HepG2 (cell line): ENCODE data around the gene UTP4. TPM values are rescaled to one million over a fixed set of nuclear protein-coding genes. Genes with fewer than 3 reads are reported as not detected.

Source experiments
- ATAC-seq: fragments of 200-7000 bp; cut with Tn5 transposase; 3 replicates; pipeline ENCODE4 v1.9.1; 2020; ENCODE audit warnings: mild to moderate bottlenecking, moderate library complexity
- BruUV-seq: library from RNA; stranded (reverse); fragments of 400-500 nt; replicated peaks from 2 replicates; lab custom pipeline; 2021; lab: Mats Ljungman, UMichigan
- CTCF ChIA-PET: fragments of 300-600 bp; formaldehyde crosslinking; extraction: SDS; loops from one replicate; lab custom pipeline; 2021; ENCODE audit warnings: low total read pairs, inconsistent platforms, low intra/inter-chr PET ratio; lab: Yijun Ruan, JAX
- POLR2A ChIA-PET: fragments of 350-600 bp; sonication (Branson Sonifier 250); formaldehyde crosslinking; loops from one replicate; lab custom pipeline; 2020; ENCODE audit warnings: antibody characterized with exemption, inconsistent platforms; lab: Yijun Ruan, JAX
- DNase-seq: peaks from one replicate; pipeline ENCODE4 v3.0.0-alpha.2; 2015; ENCODE audit warnings: low spot score
- FAIRE-seq: peaks from 3 replicates; lab custom pipeline; 2011; peaks lifted over from hg19 to GRCh38; lab: Jason Lieb, UNC
- H2AFZ ChIP-seq: one replicate; pipeline ENCODE4 v1.6.1; 2011; ENCODE audit warnings: low read length, inconsistent platforms
- H3K27ac ChIP-seq: fragments of 300-600 bp; 3 replicates; pipeline ENCODE4 v1.8.0; 2011; ENCODE audit warnings: mixed run types, mild to moderate bottlenecking, mixed read lengths, low read length, inconsistent platforms; ENCODE audit not compliant: insufficient read depth; ENCODE audit errors: extremely low read length
- H3K27me3 ChIP-seq, 2 experiments: fragments of 200-600 bp in 1 of 2; 2 replicates in 1 of 2; 3 replicates in 1 of 2; pipeline versions ENCODE4 v1.6.0 to v1.8.0; 2011; ENCODE audit warnings: low read length in 2 of 2, mild to moderate bottlenecking in 2 of 2, moderate library complexity in 2 of 2, inconsistent platforms in 1 of 2; ENCODE audit not compliant: insufficient read depth in 2 of 2, control insufficient read depth in 1 of 2
- H3K36me3 ChIP-seq, 2 experiments: fragments of 200-600 bp in 1 of 2; replicated peaks in 1 of 2; 2 replicates in 1 of 2; 3 replicates in 1 of 2; pipeline versions ENCODE4 v1.5.1 to v1.8.0; 2011; ENCODE audit warnings: low read length in 2 of 2, inconsistent platforms in 1 of 2; ENCODE audit not compliant: insufficient read depth in 2 of 2, control insufficient read depth in 1 of 2
- H3K4me1 ChIP-seq: 2 replicates; pipeline ENCODE4 v1.5.1; 2012; ENCODE audit warnings: low read length, inconsistent platforms; ENCODE audit not compliant: insufficient read depth
- H3K4me2 ChIP-seq: 2 replicates; pipeline ENCODE4 v1.6.0; 2011; ENCODE audit warnings: low read depth, low read length, inconsistent platforms
- H3K4me3 ChIP-seq, 3 experiments: fragments of 200-600 bp in 1 of 3; sonication (generic), shearing (Covaris generic) in 1 of 3; replicated peaks in 1 of 3; 2 replicates each; pipeline ENCODE4 v1.5.1; 2011 to 2016; ENCODE audit warnings: low read length in 3 of 3, inconsistent platforms in 2 of 3, low read depth in 2 of 3, mild to moderate bottlenecking in 2 of 3, control low read depth in 1 of 3, mixed read lengths in 1 of 3; ENCODE audit not compliant: insufficient read depth in 1 of 3
- H3K79me2 ChIP-seq: one replicate; pipeline ENCODE4 v1.6.1; 2011; ENCODE audit warnings: low read length, inconsistent platforms; ENCODE audit not compliant: insufficient read depth
- H3K9ac ChIP-seq: 2 replicates; pipeline ENCODE4 v1.6.0; 2011; ENCODE audit warnings: mild to moderate bottlenecking, low read depth, low read length, inconsistent platforms; ENCODE audit not compliant: insufficient read depth
- H3K9me3 ChIP-seq: 2 replicates; pipeline ENCODE4 v1.5.1; 2012; ENCODE audit warnings: mild to moderate bottlenecking, low read length
- H4K20me1 ChIP-seq: 2 replicates; pipeline ENCODE4 v1.6.0; 2011; ENCODE audit warnings: inconsistent platforms, mild to moderate bottlenecking, low read length, moderate library complexity; ENCODE audit not compliant: insufficient read depth
- KDM2A ChIP-seq: sonication (generic); formaldehyde crosslinking; IDR thresholded peaks from 2 replicates; pipeline ENCODE4 v1.4.0; 2020; ENCODE audit warnings: low read depth, missing genetic modification reagents, borderline replicate concordance
- MED13 ChIP-seq: sonication (generic); formaldehyde crosslinking; IDR thresholded peaks from 2 replicates; pipeline ENCODE4 v1.5.0; 2020; ENCODE audit warnings: missing genetic modification reagents
- MTF2 ChIP-seq: sonication (generic); formaldehyde crosslinking; IDR thresholded peaks from 2 replicates; pipeline ENCODE4 v1.5.0; 2020; ENCODE audit warnings: missing genetic modification reagents, borderline replicate concordance
- PITX1 ChIP-seq: sonication (generic); formaldehyde crosslinking; IDR thresholded peaks from 2 replicates; pipeline ENCODE4 v1.5.1; 2020; ENCODE audit warnings: mild to moderate bottlenecking, missing genetic modification reagents
- ZNF264 ChIP-seq: sonication (generic); formaldehyde crosslinking; IDR thresholded peaks from 2 replicates; pipeline ENCODE4 v1.4.0; 2020; ENCODE audit warnings: missing genetic modification reagents
- ZNF3 ChIP-seq: IDR thresholded peaks from 2 replicates; pipeline ENCODE4 v1.7.0; 2017; ENCODE audit warnings: inconsistent platforms
- ZNF468 ChIP-seq: sonication (generic); formaldehyde crosslinking; IDR thresholded peaks from 2 replicates; pipeline ENCODE4 v1.8.0; 2022; ENCODE audit warnings: mild to moderate bottlenecking, moderate library complexity, missing genetic modification reagents
- ZNF557 ChIP-seq: sonication (generic); formaldehyde crosslinking; IDR thresholded peaks from 2 replicates; pipeline ENCODE4 v1.4.0; 2020; ENCODE audit warnings: missing genetic modification reagents
- ZNF749 ChIP-seq: sonication (generic); formaldehyde crosslinking; IDR thresholded peaks from 2 replicates; pipeline ENCODE4 v1.8.0; 2022; ENCODE audit warnings: mild to moderate bottlenecking, missing genetic modification reagents, moderate library complexity, borderline replicate concordance
- WGBS: methylation state at CpG from one replicate; pipeline ENCODE4 v1.1.6; 2017; ENCODE audit warnings: low lambda C conversion rate; 5-methylcytosine and 5-hydroxymethylcytosine counted together
- in situ Hi-C: cut with HindIII; loops from 2 replicates; pipeline ENCODE4 v1.10.0; 2017; ENCODE audit warnings: low pct_unique_long_range_greater_than_20kb; ENCODE audit not compliant: extremely low pct_ligation_motif_present
- intact Hi-C: fragments of 100-400 bp; cut with micrococcal nuclease; formaldehyde crosslinking; loops from one replicate; pipeline ENCODE4 v1.10.0; 2022; ENCODE audit not compliant: unreplicated experiment
- polyA plus RNA-seq, 8 experiments: library from polyadenylated mRNA; depleted of rRNA in 3 of 8; stranded (reverse) in 7 of 8; unstranded in 1 of 8; fragments of >200 nt; fragmentation: Illumina TruSeq in 4 of 8; extraction: Trizol in 4 of 8; gene quantifications; 2 replicates each; pipeline versions ENCODE4 v1.2.1 to v1.2.3, GENCODE V29; 2011 to 2016; ENCODE audit warnings: low read depth in 4 of 8, missing spikeins in 1 of 8, mixed read lengths in 1 of 8; ENCODE audit not compliant: insufficient read depth in 1 of 8
- total RNA-seq, 5 experiments: library from RNA; depleted of rRNA; stranded (reverse); fragments of >200 nt; fragmentation: Illumina TruSeq; extraction: Trizol; gene quantifications; 2 replicates each; pipeline ENCODE4 v1.2.3, GENCODE V29; 2016; ENCODE audit warnings: low read depth in 1 of 5
- TF ChIP-seq, protein P1 (sequence below): sonication (generic); formaldehyde crosslinking; IDR thresholded peaks from 2 replicates; pipeline ENCODE4 v1.9.0; 2021; ENCODE audit warnings: mild to moderate bottlenecking, missing genetic modification reagents
- TF ChIP-seq, protein P2 (sequence below): sonication (generic); formaldehyde crosslinking; IDR thresholded peaks from 2 replicates; pipeline ENCODE4 v1.8.0; 2022; ENCODE audit warnings: missing genetic modification reagents, mild to moderate bottlenecking, inconsistent platforms, borderline replicate concordance
- TF ChIP-seq, protein P3 (sequence below): sonication (generic); formaldehyde crosslinking; IDR thresholded peaks from 2 replicates; pipeline ENCODE4 v1.5.0; 2020; ENCODE audit warnings: mild to moderate bottlenecking, missing genetic modification reagents

The UTP4 gene
- total and polyA plus RNA-seq, 2 of the 13 experiments (the other 11 are each of a cell fraction or from before 2014, with no cell fraction given), result 30.0 to 85.8 TPM

DNA sequence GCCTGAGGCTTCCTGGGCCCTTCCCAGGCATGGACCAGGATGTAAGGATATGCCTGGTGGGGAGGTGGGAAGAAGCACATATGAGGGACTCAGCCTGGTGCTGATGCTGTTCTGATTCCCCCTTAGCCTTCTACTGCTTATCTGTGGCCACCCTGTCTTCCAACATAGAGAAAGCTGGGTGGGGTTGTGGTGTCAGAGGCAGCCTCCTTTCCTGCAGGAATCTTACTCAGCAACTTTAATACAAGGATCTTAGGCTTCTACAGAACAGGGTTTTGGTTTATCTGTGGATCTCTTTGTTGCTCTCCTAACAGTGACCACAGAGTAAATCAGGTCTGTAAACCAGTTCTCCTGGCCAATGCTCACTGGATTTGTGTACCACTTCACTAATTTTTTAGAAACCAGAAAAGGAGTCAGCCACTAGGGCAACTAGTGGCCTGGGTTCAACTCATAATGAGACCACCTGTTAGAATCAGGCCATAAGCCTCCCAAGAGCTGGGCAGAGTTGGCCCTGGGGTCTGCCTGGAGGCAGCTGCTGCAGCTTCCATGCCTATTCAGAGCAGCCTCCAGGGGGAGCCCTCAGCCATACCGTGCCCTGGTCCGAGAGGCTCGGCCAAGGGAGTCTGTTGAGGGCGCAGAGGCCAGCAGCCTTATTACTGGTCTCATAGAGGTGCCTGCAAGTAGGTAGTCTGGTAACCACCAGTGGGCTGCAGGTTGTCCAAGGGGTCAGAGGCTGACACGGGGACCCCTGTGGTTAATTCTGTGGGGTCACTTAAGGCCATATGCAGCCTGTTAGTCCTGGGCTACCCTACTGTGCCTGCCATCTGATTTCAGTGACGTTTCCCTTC lies 19.9 kb upstream of the UTP4 start:
- in situ Hi-C loops (loop anchor here (25.0 kb wide), 1 partner anchor 400 kb away; no protein-coding TSS in a partner anchor), intact Hi-C loops (no loop called here)
- Histone ChIP-seq H3K9ac (no peak overlapping the region), H3K27me3 (no peaks in the 10 kb centered on the region), H3K4me3 (no peak overlapping the region), H3K4me1 (no peaks in the 10 kb centered on the region), H3K4me2 (no peak overlapping the region), H3K36me3 (peaks cover 0 to 9% of the 10 kb centered on the region in 2 experiments; a peak in 2 of 5 replicates), H3K27ac (no peak overlapping the region), H4K20me1 (no peaks in the 10 kb centered on the region), H3K79me2 (no peaks in the 10 kb centered on the region), H3K9me3 (no peaks in the 10 kb centered on the region), H2AFZ (no peak overlapping the region)
- peak; percentile 62 for DNase-seq
- ChIA-PET POLR2A (interaction anchor here (0.8 to 1.0 kb wide), 2 partner anchors 16 to 20 kb away, joined by 3 read pairs; partner anchors contain the start of gene UTP4), CTCF (interaction anchor here (0.7 to 1.2 kb wide), 3 partner anchors 11 to 265 kb away, joined by 4 read pairs; no protein-coding TSS in a partner anchor)
- 44% methylated on average over 5 of the region's 6 CpGs for WGBS
- BruUV-seq, result no TSS peak
- peak; percentile 72 for FAIRE-seq
- peak; percentile 96 for ATAC-seq
- TF ChIP-seq, protein P1, sequence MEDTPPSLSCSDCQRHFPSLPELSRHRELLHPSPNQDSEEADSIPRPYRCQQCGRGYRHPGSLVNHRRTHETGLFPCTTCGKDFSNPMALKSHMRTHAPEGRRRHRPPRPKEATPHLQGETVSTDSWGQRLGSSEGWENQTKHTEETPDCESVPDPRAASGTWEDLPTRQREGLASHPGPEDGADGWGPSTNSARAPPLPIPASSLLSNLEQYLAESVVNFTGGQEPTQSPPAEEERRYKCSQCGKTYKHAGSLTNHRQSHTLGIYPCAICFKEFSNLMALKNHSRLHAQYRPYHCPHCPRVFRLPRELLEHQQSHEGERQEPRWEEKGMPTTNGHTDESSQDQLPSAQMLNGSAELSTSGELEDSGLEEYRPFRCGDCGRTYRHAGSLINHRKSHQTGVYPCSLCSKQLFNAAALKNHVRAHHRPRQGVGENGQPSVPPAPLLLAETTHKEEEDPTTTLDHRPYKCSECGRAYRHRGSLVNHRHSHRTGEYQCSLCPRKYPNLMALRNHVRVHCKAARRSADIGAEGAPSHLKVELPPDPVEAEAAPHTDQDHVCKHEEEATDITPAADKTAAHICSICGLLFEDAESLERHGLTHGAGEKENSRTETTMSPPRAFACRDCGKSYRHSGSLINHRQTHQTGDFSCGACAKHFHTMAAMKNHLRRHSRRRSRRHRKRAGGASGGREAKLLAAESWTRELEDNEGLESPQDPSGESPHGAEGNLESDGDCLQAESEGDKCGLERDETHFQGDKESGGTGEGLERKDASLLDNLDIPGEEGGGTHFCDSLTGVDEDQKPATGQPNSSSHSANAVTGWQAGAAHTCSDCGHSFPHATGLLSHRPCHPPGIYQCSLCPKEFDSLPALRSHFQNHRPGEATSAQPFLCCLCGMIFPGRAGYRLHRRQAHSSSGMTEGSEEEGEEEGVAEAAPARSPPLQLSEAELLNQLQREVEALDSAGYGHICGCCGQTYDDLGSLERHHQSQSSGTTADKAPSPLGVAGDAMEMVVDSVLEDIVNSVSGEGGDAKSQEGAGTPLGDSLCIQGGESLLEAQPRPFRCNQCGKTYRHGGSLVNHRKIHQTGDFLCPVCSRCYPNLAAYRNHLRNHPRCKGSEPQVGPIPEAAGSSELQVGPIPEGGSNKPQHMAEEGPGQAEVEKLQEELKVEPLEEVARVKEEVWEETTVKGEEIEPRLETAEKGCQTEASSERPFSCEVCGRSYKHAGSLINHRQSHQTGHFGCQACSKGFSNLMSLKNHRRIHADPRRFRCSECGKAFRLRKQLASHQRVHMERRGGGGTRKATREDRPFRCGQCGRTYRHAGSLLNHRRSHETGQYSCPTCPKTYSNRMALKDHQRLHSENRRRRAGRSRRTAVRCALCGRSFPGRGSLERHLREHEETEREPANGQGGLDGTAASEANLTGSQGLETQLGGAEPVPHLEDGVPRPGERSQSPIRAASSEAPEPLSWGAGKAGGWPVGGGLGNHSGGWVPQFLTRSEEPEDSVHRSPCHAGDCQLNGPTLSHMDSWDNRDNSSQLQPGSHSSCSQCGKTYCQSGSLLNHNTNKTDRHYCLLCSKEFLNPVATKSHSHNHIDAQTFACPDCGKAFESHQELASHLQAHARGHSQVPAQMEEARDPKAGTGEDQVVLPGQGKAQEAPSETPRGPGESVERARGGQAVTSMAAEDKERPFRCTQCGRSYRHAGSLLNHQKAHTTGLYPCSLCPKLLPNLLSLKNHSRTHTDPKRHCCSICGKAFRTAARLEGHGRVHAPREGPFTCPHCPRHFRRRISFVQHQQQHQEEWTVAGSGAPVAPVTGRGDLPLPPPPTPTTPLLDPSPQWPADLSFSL (CRISPR knock-in tag), result no peak
- TF ChIP-seq ZNF3 (no peak), ZNF749 (CRISPR knock-in tag) (no peak), MTF2 (CRISPR knock-in tag) (no peak), KDM2A (CRISPR knock-in tag) (peak; percentile 61), ZNF264 (CRISPR knock-in tag) (no peak), ZNF468 (CRISPR knock-in tag) (no peak), MED13 (CRISPR knock-in tag) (no peak), PITX1 (CRISPR knock-in tag) (no peak), ZNF557 (CRISPR knock-in tag) (no peak)
- TF ChIP-seq, protein P2, sequence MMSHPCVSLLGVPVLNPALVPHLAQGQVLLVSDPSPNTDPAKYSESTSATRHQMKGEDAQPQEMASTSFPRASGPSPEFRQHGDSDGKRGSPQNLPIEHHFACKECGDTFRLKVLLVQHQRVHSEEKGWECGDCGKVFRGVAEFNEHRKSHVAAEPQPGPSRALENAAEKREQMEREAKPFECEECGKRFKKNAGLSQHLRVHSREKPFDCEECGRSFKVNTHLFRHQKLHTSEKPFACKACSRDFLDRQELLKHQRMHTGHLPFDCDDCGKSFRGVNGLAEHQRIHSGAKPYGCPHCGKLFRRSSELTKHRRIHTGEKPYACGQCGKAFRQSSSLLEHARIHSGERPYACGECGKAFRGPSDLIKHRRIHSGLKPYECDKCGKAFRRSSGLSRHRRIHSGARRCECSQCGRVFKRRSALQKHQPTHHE (CRISPR knock-in tag), result no peak
- TF ChIP-seq, protein P3, sequence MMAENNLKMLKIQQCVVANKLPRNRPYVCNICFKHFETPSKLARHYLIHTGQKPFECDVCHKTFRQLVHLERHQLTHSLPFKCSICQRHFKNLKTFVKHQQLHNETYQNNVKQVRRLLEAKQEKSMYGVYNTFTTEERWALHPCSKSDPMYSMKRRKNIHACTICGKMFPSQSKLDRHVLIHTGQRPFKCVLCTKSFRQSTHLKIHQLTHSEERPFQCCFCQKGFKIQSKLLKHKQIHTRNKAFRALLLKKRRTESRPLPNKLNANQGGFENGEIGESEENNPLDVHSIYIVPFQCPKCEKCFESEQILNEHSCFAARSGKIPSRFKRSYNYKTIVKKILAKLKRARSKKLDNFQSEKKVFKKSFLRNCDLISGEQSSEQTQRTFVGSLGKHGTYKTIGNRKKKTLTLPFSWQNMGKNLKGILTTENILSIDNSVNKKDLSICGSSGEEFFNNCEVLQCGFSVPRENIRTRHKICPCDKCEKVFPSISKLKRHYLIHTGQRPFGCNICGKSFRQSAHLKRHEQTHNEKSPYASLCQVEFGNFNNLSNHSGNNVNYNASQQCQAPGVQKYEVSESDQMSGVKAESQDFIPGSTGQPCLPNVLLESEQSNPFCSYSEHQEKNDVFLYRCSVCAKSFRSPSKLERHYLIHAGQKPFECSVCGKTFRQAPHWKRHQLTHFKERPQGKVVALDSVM (CRISPR knock-in tag), result peak; percentile 94
